Adipocyte (in vitro differentiated cells): ENCODE results near the gene EIF2D.

Experiments
- DNase-seq: peaks from one replicate; pipeline ENCODE4 v3.0.0-alpha.2; 2015; ENCODE audit warnings: low read depth
- H3K27me3 ChIP-seq: replicated peaks from 2 replicates; pipeline ENCODE4 v1.7.0; 2013; ENCODE audit warnings: mild to moderate bottlenecking, low read length, moderate library complexity; ENCODE audit not compliant: control insufficient read depth, insufficient read depth
- H3K36me3 ChIP-seq: 2 replicates; pipeline ENCODE4 v1.7.0; 2013; ENCODE audit warnings: low read length, mild to moderate bottlenecking, moderate library complexity; ENCODE audit not compliant: control insufficient read depth, insufficient read depth, severe bottlenecking
- H3K4me1 ChIP-seq: 2 replicates; pipeline ENCODE4 v1.7.0; 2013; ENCODE audit warnings: mild to moderate bottlenecking, low read length, moderate library complexity; ENCODE audit not compliant: control insufficient read depth, insufficient read depth
- H3K4me3 ChIP-seq: 2 replicates; pipeline ENCODE4 v1.7.0; 2013; ENCODE audit warnings: mild to moderate bottlenecking, low read length, moderate library complexity
- H3K9ac ChIP-seq: 2 replicates; pipeline ENCODE4 v1.7.0; 2013; ENCODE audit warnings: mild to moderate bottlenecking, low read length, moderate library complexity
- H3K9me3 ChIP-seq: 2 replicates; pipeline ENCODE4 v1.7.0; 2013; ENCODE audit warnings: mild to moderate bottlenecking, low read length, moderate library complexity; ENCODE audit not compliant: control insufficient read depth

EIF2D gene, protein sequence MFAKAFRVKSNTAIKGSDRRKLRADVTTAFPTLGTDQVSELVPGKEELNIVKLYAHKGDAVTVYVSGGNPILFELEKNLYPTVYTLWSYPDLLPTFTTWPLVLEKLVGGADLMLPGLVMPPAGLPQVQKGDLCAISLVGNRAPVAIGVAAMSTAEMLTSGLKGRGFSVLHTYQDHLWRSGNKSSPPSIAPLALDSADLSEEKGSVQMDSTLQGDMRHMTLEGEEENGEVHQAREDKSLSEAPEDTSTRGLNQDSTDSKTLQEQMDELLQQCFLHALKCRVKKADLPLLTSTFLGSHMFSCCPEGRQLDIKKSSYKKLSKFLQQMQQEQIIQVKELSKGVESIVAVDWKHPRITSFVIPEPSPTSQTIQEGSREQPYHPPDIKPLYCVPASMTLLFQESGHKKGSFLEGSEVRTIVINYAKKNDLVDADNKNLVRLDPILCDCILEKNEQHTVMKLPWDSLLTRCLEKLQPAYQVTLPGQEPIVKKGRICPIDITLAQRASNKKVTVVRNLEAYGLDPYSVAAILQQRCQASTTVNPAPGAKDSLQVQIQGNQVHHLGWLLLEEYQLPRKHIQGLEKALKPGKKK

GRCh38 chr1:206612129-206612876 is at the start of gene EIF2D:
Gene EIF2D, minus strand, starts transcription at chr1:206612465. Its CDS starts 123 bp downstream, at chr1:206612342.
- Histone ChIP-seq H3K27me3 (no peaks in the 10 kb centered on the region), H3K9me3 (no peaks in the 10 kb centered on the region), H3K9ac (peak within 1 kb of the TSS; percentile 98), H3K36me3 (no peaks in the 10 kb centered on the region), H3K4me3 (peak within 1 kb of the TSS; percentile 97), H3K4me1 (peaks cover 14% of the 10 kb centered on the region)
- peak; percentile 98 for DNase-seq

GRCh38 chr1:206661161-206661820 is 49.0 kb upstream of the EIF2D start:
- no peak for DNase-seq
- Histone ChIP-seq H3K27me3 (peaks cover 19% of the 10 kb centered on the region), H3K36me3 (no peaks in the 10 kb centered on the region), H3K4me3 (no peak overlapping the region), H3K9me3 (no peaks in the 10 kb centered on the region), H3K9ac (no peak overlapping the region), H3K4me1 (peaks cover 20% of the 10 kb centered on the region)

DNA sequence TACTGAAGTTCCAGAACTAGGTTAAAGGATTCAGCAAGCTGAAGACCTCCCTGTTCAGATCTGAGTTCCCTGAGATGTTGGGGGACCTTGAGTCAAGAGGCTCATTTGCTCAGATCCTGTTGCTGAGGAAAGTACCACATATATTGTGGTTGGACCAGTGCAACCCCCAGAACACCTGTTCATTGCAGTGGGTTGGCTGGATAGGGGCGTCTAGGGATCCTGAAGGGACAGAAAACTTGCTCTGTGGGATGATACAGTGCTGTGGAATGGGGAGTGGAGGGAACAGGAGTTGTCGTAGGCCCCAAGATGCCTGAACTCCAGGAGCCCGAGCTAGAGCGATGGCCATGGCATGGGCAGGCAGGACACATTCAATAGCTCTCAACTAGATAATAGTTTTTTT is 47.9 kb upstream of the EIF2D start:
- Histone ChIP-seq H3K9me3 (no peaks in the 10 kb centered on the region), H3K27me3 (peaks cover 19% of the 10 kb centered on the region), H3K9ac (no peak overlapping the region), H3K4me3 (no peak overlapping the region), H3K4me1 (peaks cover 19% of the 10 kb centered on the region), H3K36me3 (no peaks in the 10 kb centered on the region)
- DNase-seq, result no peak

- Histone ChIP-seq H3K9me3 (no peaks in the 10 kb centered on the region), H3K27me3 (peaks cover 17% of the 10 kb centered on the region), H3K4me3 (no peak overlapping the region), H3K36me3 (no peaks in the 10 kb centered on the region), H3K4me1 (peaks cover 6% of the 10 kb centered on the region), H3K9ac (no peak overlapping the region)
- no peak for DNase-seq
Measured at GRCh38 chr1:206658981-206659273, 46.7 kb upstream of the EIF2D start.

DNA sequence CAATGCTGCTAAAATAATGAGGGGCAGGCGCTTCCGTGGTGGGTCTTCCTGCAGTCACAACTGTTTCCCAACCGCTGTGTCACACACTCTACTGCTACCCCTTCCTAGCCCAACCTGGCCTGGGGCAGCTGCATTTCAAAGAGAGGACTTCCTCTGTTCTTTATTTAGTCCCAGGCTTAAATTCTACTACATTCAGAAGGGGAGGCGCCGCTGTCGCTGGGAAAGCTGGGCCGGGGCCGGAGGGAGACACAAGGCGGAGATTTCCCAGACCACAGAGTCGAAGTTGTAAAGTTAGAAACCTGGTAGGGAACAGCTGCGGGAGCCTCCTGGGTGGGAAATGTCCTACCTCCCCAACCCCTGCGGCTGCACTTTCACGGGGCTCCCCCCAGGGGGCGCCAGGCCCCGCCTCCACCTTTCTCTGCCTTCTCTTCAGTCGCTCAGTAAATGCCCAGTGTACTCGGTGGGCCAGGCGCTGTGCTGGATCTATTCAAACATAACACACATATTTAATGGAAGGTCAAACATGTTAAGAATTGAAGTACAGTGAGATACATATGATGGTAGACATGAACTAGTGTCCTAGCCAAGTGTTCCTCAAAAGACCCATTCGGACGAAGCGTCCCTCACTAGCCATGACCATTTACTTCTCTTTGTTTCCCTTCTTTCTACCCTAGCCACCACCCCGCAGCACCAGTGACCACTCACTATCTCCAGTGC is 46.2 kb upstream of the EIF2D start:
- peak; percentile 36 for DNase-seq
- Histone ChIP-seq H3K9me3 (no peaks in the 10 kb centered on the region), H3K9ac (no peak overlapping the region), H3K4me1 (peaks cover 1% of the 10 kb centered on the region), H3K36me3 (no peaks in the 10 kb centered on the region), H3K4me3 (no peak overlapping the region), H3K27me3 (peaks cover 12% of the 10 kb centered on the region)

DNA sequence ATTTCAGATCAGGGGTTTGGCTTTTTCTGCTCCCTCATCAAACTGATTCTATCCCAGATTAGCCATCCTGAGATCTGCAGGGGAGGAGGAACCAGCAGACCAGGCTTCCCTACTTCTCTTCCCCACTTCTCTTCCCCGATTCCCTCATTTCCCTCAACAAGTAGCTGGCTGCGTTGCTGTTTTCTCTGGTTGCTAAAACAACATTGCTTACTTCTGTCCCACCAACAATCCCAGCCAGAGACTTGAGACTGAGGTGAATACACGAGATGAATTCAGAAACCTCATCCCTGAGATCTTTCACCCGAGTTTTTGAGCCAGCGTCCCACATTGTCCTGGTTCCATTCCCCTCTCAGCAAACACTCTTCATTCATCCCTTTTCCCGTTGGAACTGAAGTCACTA is 45.5 kb upstream of the EIF2D start:
- H3K9ac ChIP-seq, result no peak overlapping the region
- H3K4me3 ChIP-seq, result no peak overlapping the region
- DNase-seq, result no peak
- H3K4me1 ChIP-seq, result no peaks in the 10 kb centered on the region
- H3K9me3 ChIP-seq, result no peaks in the 10 kb centered on the region
- no peaks in the 10 kb centered on the region for H3K36me3 ChIP-seq
- peaks cover 10% of the 10 kb centered on the region for H3K27me3 ChIP-seq

- H3K9ac ChIP-seq, result no peak overlapping the region
- DNase-seq, result no peak
- H3K9me3 ChIP-seq, result no peaks in the 10 kb centered on the region
- peaks cover 6% of the 10 kb centered on the region for H3K27me3 ChIP-seq
- no peaks in the 10 kb centered on the region for H3K36me3 ChIP-seq
- no peak overlapping the region for H3K4me3 ChIP-seq
- H3K4me1 ChIP-seq, result no peaks in the 10 kb centered on the region
Measured at GRCh38 chr1:206656936-206657335, 44.7 kb upstream of the EIF2D start.

- H3K36me3 ChIP-seq, result no peaks in the 10 kb centered on the region
- no peak for DNase-seq
- no peaks in the 10 kb centered on the region for H3K4me1 ChIP-seq
- H3K27me3 ChIP-seq, result peaks cover 6% of the 10 kb centered on the region
- H3K9ac ChIP-seq, result no peak overlapping the region
- no peak overlapping the region for H3K4me3 ChIP-seq
- no peaks in the 10 kb centered on the region for H3K9me3 ChIP-seq
Measured at GRCh38 chr1:206655471-206655882, 43.2 kb upstream of the EIF2D start.

DNA sequence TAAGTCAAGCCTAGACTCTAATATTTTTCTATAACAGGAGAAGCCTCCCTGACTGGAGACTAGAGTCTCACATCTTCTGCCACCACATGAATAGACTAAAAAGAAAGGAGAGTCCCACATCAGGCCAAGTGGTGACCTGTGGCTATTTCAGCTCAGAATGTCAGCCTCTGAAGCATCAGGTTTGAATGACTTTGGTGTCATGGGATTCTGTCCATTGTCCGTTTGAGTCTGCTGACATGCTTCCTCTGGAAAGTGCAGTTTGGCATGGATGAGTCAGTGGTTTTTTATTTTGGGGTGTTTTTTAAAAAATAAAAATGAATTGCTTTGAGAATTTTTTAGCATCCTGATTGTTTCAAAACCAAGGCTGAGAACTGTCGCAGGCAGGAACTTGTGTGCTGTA is 42.6 kb upstream of the EIF2D start:
- H3K4me3 ChIP-seq, result no peak overlapping the region
- no peak for DNase-seq
- no peaks in the 10 kb centered on the region for H3K9me3 ChIP-seq
- peaks cover 6% of the 10 kb centered on the region for H3K27me3 ChIP-seq
- peaks cover under 1% of the 10 kb centered on the region for H3K4me1 ChIP-seq
- no peaks in the 10 kb centered on the region for H3K36me3 ChIP-seq
- H3K9ac ChIP-seq, result no peak overlapping the region

DNA sequence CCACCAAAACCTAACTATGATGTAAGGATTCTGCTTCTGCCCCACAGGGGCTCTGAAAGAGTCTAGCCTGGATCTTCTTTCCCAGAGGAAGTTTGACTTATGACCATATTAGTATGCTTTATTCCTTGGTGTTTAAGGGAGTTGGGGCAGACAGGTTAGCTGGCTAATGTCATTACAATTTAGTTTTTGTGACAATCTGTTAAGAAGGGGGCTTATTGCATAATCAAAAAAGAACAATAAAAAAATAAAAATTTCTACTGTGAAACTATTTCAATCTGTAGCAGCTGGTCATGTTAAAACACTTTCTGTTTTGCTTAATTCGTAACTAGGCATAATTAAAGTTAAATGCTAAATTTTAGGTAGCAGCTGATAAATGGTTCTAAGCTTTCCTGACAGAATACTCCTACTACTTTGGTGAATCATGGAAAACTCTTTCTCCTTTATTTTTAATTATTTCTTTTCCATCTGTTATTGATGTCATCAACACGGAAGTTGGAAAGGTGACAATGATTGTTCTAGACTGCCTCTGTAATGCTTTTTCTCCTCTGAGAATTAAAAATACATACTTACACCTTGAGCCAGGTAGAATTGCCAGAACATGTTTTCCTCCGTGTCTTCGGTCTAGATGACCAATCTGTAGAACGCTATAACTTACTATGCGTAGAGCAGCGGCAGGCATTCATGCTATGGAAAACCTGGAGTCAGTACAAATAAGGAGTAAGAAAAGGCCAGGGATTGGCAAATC is 41.6 kb upstream of the EIF2D start:
- Histone ChIP-seq H3K9me3 (no peaks in the 10 kb centered on the region), H3K4me3 (no peak overlapping the region), H3K27me3 (peaks cover 6% of the 10 kb centered on the region), H3K36me3 (peaks cover under 1% of the 10 kb centered on the region), H3K4me1 (peaks cover 9% of the 10 kb centered on the region), H3K9ac (no peak overlapping the region)
- DNase-seq, result no peak
